Measurements from ENCODE around the gene LCN12.

Gene LCN12

GRCh38 chr9:136926749-136927148 lies 25.3 kb upstream of the LCN12 start:
- no peak for DNase-seq (ENCODE audit: low read depth in 2 of 2)

GRCh38 chr9:136927343-136928271 lies 24.5 kb upstream of the LCN12 start:
- no peak for DNase-seq (ENCODE audit: low read depth in 2 of 2)

- DNase-seq (ENCODE audit: low read depth in 2 of 2): no peak
Measured at GRCh38 chr9:136928591-136928990, 23.5 kb upstream of the LCN12 start.

GRCh38 chr9:136930014-136930413 lies 22.1 kb upstream of the LCN12 start:
- DNase-seq (ENCODE audit: low read depth in 2 of 2): no peak

- no peak for DNase-seq (ENCODE audit: low read depth in 2 of 2)
Measured at GRCh38 chr9:136931611-136932130, 20.4 kb upstream of the LCN12 start.

GRCh38 chr9:136934277-136934676 lies 17.8 kb upstream of the LCN12 start:
- no peak for DNase-seq (ENCODE audit: low read depth in 2 of 2)

GRCh38 chr9:136935651-136936050 lies 16.4 kb upstream of the LCN12 start:
- DNase-seq (ENCODE audit: low read depth in 2 of 2): no peak

- DNase-seq (ENCODE audit: low read depth in 2 of 2): no peak
Measured at GRCh38 chr9:136936645-136937170, 15.4 kb upstream of the LCN12 start.

- DNase-seq (ENCODE audit: low read depth in 2 of 2): no peak
Measured at GRCh38 chr9:136937186-136938001, 14.7 kb upstream of the LCN12 start.

- DNase-seq (ENCODE audit: low read depth in 2 of 2): no peak
Measured at GRCh38 chr9:136939431-136939995, 12.6 kb upstream of the LCN12 start.

GRCh38 chr9:136939996-136940525 lies 12.0 kb upstream of the LCN12 start:
- DNase-seq (ENCODE audit: low read depth in 2 of 2): no peak

- DNase-seq (ENCODE audit: low read depth in 2 of 2): no peak
Measured at GRCh38 chr9:136940526-136941230, 11.4 kb upstream of the LCN12 start.

GRCh38 chr9:136941231-136942111 lies 10.6 kb upstream of the LCN12 start:
- no peak for DNase-seq (ENCODE audit: low read depth in 2 of 2)

GRCh38 chr9:136942112-136942880 lies 9.8 kb upstream of the LCN12 start:
- DNase-seq (ENCODE audit: low read depth in 2 of 2): no peak

GRCh38 chr9:136942881-136943230 lies 9.2 kb upstream of the LCN12 start:
- no peak for DNase-seq (ENCODE audit: low read depth in 2 of 2)

GRCh38 chr9:136943291-136944211 lies 8.5 kb upstream of the LCN12 start:
- no peak for DNase-seq (ENCODE audit: low read depth in 2 of 2)

GRCh38 chr9:136944212-136944518 lies 7.9 kb upstream of the LCN12 start:
- peak in 1 of 2 experiments; percentile 5 for DNase-seq (ENCODE audit: low read depth in 2 of 2)

Data from fibroblast of skin of left biceps (primary cell).